ENCODE measurements around the gene MUC22. TPM values are rescaled to one million over a fixed set of nuclear protein-coding genes. Genes with fewer than 3 reads are reported as not detected.
"Not testable (repeated sequence)": the region's sequence is repeated elsewhere in the genome, so short reads cannot be mapped to it uniquely, and the experiment has no call there.

The MUC22 gene
- total RNA-seq, 2 experiments from 2014 or later = not detected

DNA sequence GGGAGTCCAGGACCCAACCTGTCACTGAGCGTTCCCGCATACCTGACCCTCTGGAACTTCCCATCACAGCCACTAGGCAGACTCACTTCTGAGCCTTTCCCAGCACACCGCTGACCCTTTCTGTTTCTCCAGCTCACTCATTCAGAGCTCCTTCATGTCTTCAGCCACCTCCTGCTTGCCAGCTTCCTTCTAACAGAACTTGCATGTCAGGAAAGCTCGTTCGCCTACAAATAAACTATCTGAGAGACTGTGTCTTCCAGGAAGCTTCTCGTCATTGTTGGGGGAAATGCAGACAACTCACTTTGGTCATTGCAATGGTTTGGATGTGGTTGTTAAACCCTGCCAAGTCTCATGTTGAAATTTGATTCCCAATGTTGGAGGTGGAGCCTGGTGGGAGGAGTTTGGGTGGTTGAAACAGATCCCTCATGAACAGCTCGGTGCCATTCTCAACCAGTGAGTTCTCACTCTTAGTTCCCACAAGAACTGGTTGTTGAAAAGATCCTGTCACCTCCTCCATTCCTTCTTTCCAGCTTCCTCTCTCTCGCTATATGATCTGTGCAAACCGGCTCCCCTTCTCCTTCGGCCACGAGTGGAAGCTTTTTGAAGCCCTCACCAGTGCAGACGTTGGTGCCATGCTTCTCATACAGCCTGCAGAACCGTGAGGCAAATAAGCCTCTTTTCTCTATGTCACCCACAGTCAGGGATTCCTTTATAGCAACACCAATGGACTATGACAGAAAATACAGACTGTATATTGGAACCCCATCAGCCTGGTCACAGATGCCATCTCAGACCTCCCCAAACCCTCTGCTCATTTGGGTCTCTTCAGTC is 28.1 kb upstream of the MUC22 start:
- Mint-ChIP-seq H3K9me3 (ENCODE audit: low read depth) (no peaks in the 10 kb centered on the region), H3K4me3 (no peak overlapping the region), H3K36me3 (no peaks in the 10 kb centered on the region), H3K4me1 (peaks cover 5% of the 10 kb centered on the region), H3K27me3 (peaks cover 58% of the 10 kb centered on the region), H3K27ac (no peak overlapping the region)
- CTCF ChIA-PET = no interaction called here
- no peak for ATAC-seq
- no peak for DNase-seq

DNA sequence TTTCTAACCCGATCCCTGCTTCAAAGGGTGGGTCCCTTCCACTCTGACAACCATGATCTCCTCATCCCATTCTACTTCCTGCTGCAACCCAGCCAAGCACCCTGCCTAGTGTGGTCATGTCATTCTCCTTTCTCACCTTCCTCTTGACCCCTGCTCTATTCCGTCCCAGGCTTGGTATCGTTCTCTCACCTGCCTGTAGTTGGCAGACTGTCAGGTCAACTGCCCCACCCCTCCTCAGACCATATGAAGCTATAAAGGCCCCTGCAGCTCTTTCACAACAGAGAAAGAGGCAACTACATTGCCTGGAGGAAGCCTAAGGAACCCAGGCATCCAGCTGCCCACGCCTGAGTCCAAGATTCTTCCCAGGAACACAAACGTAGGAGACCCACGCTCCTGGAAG is 26.8 kb upstream of the MUC22 start, which contains the start of gene MUC21:
Gene MUC21, plus strand, starts transcription at position 280 of the 400 bp plus-strand sequence. CDS start 241 bp downstream, outside the sequence.
- Mint-ChIP-seq H3K4me3 (no peak within 1 kb of the TSS), H3K9me3 (ENCODE audit: low read depth) (no peaks in the 10 kb centered on the region), H3K27ac (no peak within 1 kb of the TSS), H3K27me3 (peaks cover 46% of the 10 kb centered on the region), H3K36me3 (no peaks in the 10 kb centered on the region), H3K4me1 (peaks cover 5% of the 10 kb centered on the region)
- ATAC-seq (no peak), DNase-seq (no peak)
- CTCF ChIA-PET = no interaction called here

DNA sequence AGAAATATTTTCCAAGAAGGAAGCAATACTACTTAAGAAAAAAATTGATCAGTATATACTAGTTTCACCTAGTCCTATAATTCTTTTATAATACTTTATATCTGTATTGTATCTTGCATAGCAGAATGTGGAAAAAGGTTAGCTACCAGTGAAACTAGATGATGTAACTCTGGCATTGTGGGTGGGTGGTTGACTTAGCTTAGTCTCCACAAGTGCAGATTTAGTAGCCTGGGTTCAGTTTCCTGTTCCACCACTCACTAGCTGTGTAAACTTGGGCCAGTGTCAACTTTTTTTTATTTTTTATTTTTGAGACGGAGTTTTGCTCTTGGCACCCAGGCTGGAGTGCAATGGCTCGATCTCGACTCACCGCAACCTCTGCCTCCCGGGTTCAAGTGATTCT is 24.8 kb upstream of the MUC22 start:
- DNase-seq = no peak
- no peak overlapping the region for H3K27ac Mint-ChIP-seq
- H3K4me3 Mint-ChIP-seq = no peak overlapping the region
- peaks cover 11% of the 10 kb centered on the region for H3K4me1 Mint-ChIP-seq
- H3K9me3 Mint-ChIP-seq (ENCODE audit: low read depth) = no peaks in the 10 kb centered on the region
- no peaks in the 10 kb centered on the region for H3K36me3 Mint-ChIP-seq
- CTCF ChIA-PET = interaction anchor here (1.0 kb wide), 1 partner anchor 94 kb away, joined by 4 read pairs; no protein-coding TSS in a partner anchor
- peaks cover 33% of the 10 kb centered on the region for H3K27me3 Mint-ChIP-seq
- ATAC-seq = peak; percentile 70

DNA sequence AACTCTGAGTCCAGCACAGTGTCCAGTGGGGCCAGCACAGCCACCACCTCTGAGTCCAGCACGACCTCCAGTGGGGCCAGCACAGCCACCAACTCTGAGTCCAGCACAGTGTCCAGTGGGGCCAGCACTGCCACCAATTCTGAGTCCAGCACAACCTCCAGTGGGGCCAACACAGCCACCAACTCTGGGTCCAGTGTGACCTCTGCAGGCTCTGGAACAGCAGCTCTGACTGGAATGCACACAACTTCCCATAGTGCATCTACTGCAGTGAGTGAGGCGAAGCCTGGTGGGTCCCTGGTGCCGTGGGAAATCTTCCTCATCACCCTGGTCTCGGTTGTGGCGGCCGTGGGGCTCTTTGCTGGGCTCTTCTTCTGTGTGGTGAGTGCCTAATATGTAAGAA is 23.0 kb upstream of the MUC22 start:
- no peak overlapping the region for H3K4me3 Mint-ChIP-seq
- peaks cover 21% of the 10 kb centered on the region for H3K27me3 Mint-ChIP-seq
- DNase-seq (no peak), ATAC-seq (no peak)
- no peaks in the 10 kb centered on the region for H3K9me3 Mint-ChIP-seq (ENCODE audit: low read depth)
- peaks cover 15% of the 10 kb centered on the region for H3K4me1 Mint-ChIP-seq
- no peaks in the 10 kb centered on the region for H3K36me3 Mint-ChIP-seq
- CTCF ChIA-PET = no interaction called here
- no peak overlapping the region for H3K27ac Mint-ChIP-seq

DNA sequence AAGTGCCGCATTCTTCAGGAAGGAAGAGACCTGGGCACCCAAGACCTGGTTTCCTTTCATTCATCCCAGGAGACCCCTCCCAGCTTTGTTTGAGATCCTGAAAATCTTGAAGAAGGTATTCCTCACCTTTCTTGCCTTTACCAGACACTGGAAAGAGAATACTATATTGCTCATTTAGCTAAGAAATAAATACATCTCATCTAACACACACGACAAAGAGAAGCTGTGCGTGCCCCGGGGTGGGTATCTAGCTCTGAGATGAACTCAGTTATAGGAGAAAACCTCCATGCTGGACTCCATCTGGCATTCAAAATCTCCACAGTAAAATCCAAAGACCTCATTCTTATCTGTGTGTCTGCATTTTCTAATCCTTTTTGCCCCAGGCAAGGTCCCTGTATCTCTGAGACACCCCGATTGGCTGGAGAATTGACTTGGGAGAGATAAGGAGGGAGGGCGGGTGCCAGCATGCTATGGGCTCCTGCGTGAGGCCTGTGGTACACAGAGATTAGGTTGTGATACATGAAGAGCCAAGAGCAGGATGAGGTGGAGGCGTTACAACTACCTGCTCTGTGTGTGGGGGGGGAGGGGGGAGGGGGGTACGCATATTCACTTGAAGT is 22.0 kb upstream of the MUC22 start:
- DNase-seq (no peak), ATAC-seq (no peak)
- CTCF ChIA-PET = interaction anchor here (0.9 kb wide), 1 partner anchor 27 kb away, joined by 3 read pairs; no protein-coding TSS in a partner anchor
- H3K36me3 Mint-ChIP-seq = no peaks in the 10 kb centered on the region
- H3K9me3 Mint-ChIP-seq (ENCODE audit: low read depth) = no peaks in the 10 kb centered on the region
- H3K4me1 Mint-ChIP-seq = peaks cover 14% of the 10 kb centered on the region
- peaks cover 10% of the 10 kb centered on the region for H3K27me3 Mint-ChIP-seq
- H3K4me3 Mint-ChIP-seq = no peak overlapping the region
- H3K27ac Mint-ChIP-seq = peak overlapping the region; percentile 31

DNA sequence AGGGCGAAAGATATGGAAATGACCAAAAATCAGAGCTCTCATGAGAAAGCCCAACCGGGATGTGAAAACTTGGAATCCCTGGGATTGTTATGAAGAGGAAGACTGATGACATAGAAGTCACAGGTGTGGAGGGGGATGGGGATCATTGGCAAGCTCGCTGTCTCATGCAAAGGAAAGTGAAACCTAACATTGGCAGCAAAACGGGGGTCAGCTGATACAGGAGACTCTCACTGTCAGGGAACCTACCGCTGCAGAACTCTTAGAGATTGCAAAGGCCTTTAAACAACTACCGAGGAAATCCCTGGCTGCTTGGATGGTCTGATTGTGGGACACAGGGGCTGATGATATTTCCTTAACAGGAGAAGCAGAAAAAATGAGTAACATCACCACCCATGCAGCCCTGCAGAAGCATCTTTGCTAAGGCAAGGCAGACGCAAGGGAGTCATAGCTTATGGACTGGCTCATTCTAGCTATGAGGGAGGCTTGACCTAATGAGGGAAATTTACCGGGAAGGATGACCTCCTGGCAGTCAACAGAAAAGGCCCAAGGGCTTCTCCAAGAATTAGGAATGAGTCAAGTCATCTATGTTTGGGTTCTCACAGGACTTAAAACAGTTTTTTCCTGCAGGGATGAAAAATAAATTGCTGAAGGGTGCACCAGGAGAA is 19.7 kb upstream of the MUC22 start:
- peaks cover 3% of the 10 kb centered on the region for H3K27me3 Mint-ChIP-seq
- H3K4me3 Mint-ChIP-seq = peak overlapping the region; percentile 61
- DNase-seq (peak; percentile 67), ATAC-seq (peak; percentile 87)
- peaks cover 2% of the 10 kb centered on the region for H3K36me3 Mint-ChIP-seq
- no peaks in the 10 kb centered on the region for H3K9me3 Mint-ChIP-seq (ENCODE audit: low read depth)
- H3K27ac Mint-ChIP-seq = peak overlapping the region; percentile 70
- CTCF ChIA-PET = interaction anchor here (0.8 to 1.4 kb wide), 2 partner anchors 11 to 96 kb away, joined by 3 to 6 read pairs; no protein-coding TSS in a partner anchor
- H3K4me1 Mint-ChIP-seq = peaks cover 13% of the 10 kb centered on the region

DNA sequence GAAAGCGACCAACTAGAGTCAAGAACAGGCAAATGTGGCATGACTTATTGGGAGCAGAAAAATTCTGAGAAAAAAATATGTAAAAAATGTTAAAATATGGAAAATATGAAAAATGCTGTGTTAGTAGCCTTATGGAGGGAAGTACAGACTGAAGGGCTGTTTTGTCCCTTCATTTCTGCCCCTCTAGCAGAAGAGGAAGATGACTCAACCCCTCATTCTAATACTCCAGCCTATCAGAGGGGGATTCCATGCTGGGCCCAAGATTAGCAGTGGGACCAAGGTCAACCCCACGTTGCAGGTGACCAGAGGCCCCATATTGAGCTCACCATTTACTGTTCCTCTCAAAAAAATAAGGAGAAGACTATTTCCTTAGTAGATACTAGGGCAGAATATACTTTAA is 18.4 kb upstream of the MUC22 start:
- CTCF ChIA-PET = interaction anchor here (1.2 kb wide), 1 partner anchor 52 kb away, joined by 5 read pairs; no protein-coding TSS in a partner anchor
- no peak for DNase-seq
- peaks cover 2% of the 10 kb centered on the region for H3K36me3 Mint-ChIP-seq
- peaks cover 11% of the 10 kb centered on the region for H3K4me1 Mint-ChIP-seq
- no peaks in the 10 kb centered on the region for H3K9me3 Mint-ChIP-seq (ENCODE audit: low read depth)
- H3K4me3 Mint-ChIP-seq = no peak overlapping the region
- no peak overlapping the region for H3K27ac Mint-ChIP-seq
- ATAC-seq = no peak
- no peaks in the 10 kb centered on the region for H3K27me3 Mint-ChIP-seq

DNA sequence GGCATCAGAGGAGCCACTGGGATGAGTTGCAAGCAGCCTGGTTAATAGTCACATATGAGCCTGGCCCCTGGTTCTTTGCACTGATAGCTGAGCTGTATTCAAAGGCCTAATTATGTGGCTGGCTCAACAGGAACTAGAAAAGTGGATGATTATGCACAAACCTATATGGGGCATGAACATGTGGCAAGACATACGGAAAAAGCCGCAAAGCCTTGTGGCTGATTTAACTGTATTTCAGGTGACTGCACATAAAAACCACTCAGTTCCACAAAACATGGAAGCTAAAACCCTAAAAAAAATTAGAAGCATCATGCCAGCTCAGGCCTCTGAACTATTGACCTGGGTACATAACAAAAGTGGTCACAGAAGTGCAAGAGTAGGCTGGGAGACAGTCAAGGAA is 13.0 kb upstream of the MUC22 start:
- Mint-ChIP-seq H3K9me3 (ENCODE audit: low read depth) (no peaks in the 10 kb centered on the region), H3K27me3 (peaks cover 2% of the 10 kb centered on the region), H3K36me3 (peaks cover 2% of the 10 kb centered on the region), H3K4me3 (no peak overlapping the region), H3K4me1 (no peaks in the 10 kb centered on the region), H3K27ac (no peak overlapping the region)
- DNase-seq = no peak
- CTCF ChIA-PET = no interaction called here
- ATAC-seq = no peak

DNA sequence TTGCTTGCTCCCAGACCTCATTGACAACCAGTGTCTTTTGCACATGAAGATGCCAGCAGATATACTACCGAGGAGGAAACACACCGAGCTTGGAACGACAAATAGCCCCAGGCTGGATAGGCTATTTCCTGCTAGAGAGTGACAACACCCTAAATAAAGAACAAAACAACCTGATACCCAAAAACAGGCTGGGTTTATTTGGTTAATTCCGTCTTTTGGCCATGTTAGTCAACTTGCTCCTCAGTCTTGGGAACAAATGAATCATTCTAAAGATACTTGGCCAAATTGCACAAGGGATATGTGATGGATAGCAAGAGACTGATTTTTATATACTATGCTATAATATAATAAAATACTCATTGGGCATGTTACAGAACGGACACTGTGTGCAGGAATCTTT is 11.5 kb upstream of the MUC22 start:
- CTCF ChIA-PET = no interaction called here
- Mint-ChIP-seq H3K4me3 (no peak overlapping the region), H3K36me3 (peaks cover 2% of the 10 kb centered on the region), H3K27me3 (peaks cover 2% of the 10 kb centered on the region), H3K4me1 (no peaks in the 10 kb centered on the region), H3K27ac (no peak overlapping the region), H3K9me3 (ENCODE audit: low read depth) (no peaks in the 10 kb centered on the region)
- ATAC-seq = no peak
- no peak for DNase-seq

DNA sequence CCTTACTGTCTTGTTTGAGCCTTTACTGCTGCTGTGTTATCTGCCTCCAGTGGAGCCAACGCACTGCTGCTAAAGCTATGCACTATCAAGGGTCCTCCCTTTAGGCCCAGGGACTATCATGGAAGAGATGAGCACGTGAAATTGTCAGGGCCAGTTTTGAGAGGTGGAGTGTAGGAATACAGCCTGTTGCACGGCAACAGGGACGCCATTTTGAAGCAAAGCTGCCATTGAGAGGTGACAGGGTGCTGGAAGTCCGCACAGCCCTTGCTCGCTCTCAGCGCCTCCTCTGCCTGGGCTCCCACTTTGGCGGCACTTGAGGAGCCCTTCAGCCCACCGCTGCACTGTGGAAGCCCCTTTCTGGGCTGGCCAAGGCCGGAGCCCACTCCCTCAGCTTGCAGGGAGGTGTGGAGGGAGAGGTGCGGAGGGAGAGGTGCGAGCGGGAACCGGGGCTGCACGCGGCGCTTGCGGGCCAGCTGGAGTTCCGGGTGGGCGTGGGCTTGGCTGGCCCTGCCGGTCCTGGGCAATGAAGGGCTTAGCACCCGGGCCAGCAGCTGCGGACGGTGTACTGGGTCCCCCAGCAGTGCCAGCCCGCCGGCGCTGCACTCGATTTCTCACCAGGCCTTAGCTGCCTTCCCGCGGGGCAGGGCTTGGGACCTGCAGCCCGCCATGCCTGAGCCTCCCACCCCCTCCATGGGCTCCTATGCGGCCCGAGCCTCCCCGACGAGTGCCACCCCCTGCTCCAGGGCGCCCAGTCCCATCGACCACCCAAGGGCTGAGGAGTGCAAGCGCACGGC is 10.0 kb upstream of the MUC22 start:
- CTCF ChIA-PET = interaction anchor here (1.0 kb wide), 1 partner anchor 39 kb away, joined by 3 read pairs; no protein-coding TSS in a partner anchor
- H3K27me3 Mint-ChIP-seq = not testable (repeated sequence)

DNA sequence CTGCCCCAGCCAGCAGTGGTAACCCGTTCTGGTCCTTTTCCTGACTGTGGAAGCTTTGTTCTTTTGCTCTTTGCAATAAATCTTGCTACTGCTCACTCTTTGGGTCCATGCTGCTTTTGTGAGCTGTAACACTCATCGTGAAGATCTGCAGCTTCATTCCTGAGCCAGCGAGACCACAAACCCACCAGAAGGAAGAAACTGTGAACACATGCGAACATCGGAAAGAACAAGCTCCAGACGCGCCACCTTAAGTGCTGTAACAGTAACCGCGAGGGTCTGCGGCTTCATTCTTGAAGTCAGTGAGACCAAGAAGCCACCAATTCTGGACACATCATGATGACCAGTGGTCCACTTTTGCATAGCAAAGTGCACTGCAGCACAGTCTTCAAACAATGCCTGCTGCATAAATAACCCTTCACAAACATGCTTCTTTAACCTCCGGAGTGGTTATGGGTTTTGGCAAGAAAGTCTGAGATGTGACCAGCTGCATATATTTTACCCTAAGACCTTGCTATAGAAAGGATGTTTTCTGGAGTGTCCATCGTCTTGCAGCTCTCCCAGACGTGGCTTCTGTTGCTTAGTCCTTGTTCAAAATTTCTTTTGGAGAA is 8.9 kb upstream of the MUC22 start:
- Mint-ChIP-seq H3K9me3 (ENCODE audit: low read depth) (no peaks in the 10 kb centered on the region), H3K4me3 (no peak overlapping the region), H3K27me3 (peaks cover 16% of the 10 kb centered on the region), H3K4me1 (peaks cover 2% of the 10 kb centered on the region), H3K27ac (no peak overlapping the region), H3K36me3 (no peaks in the 10 kb centered on the region)
- DNase-seq (no peak), ATAC-seq (no peak)
- CTCF ChIA-PET = no interaction called here

More for the DNA sequence above, 10.0 kb upstream of the MUC22 start:
- not testable (repeated sequence) for H3K4me1 Mint-ChIP-seq; H3K9me3 Mint-ChIP-seq (ENCODE audit: low read depth); ATAC-seq; H3K4me3 Mint-ChIP-seq; DNase-seq; H3K27ac Mint-ChIP-seq; H3K36me3 Mint-ChIP-seq

DNA sequence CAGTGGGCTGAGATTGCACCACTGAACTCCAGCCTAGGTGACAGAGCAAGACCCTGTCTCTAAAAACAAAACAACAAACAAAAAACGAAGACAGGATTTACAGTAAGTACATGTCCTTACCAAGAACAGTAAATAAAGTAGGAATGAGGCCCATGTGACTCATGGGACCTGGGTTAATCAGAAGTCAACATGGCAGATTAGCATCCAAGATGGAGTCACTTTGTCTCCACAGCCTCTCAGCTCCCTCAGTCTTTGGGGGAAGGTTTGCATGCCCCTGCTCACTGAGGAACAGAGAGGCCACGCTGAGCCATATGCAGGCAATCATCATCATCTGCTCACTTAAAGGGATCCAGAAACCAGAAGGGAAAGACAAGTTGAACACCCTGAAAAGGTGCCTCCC is 7.8 kb upstream of the MUC22 start:
- Mint-ChIP-seq H3K27ac (no peak overlapping the region), H3K36me3 (no peaks in the 10 kb centered on the region), H3K9me3 (ENCODE audit: low read depth) (no peaks in the 10 kb centered on the region), H3K4me3 (no peak overlapping the region), H3K4me1 (peaks cover 2% of the 10 kb centered on the region), H3K27me3 (peaks cover 24% of the 10 kb centered on the region)
- DNase-seq = no peak
- ATAC-seq = no peak
- CTCF ChIA-PET = no interaction called here

DNA sequence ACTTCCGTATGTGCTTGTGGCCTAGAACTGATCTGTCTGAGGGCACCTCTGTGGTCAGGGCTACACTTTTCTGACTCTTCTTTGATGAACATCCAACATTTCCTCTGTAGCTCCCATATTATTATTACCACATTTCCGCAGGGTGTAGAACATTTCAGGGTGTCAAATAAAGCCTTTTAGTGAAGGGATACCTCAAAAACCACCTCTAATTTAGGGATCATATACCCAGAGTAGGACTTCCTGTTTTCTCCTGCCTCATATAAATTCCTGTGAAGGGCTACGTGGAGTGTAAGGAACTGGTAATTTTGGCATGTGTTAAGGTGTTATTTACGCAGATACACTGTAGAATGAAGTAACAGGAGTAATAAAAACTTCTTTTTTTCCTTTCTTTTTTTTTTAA is 5.5 kb upstream of the MUC22 start:
- Mint-ChIP-seq H3K36me3 (no peaks in the 10 kb centered on the region), H3K9me3 (ENCODE audit: low read depth) (no peaks in the 10 kb centered on the region), H3K4me1 (peaks cover 2% of the 10 kb centered on the region), H3K27ac (no peak overlapping the region), H3K4me3 (no peak overlapping the region), H3K27me3 (peaks cover 37% of the 10 kb centered on the region)
- CTCF ChIA-PET = no interaction called here
- ATAC-seq = no peak
- DNase-seq = no peak
